Right cardiac atrium (tissue), 5 donors: Measurements from ENCODE around the gene SLC44A1. TPM values are rescaled to one million over a fixed set of nuclear protein-coding genes. Genes with fewer than 3 reads are reported as not detected.

ENCODE experiments used
- ATAC-seq, 2 donors: fragments of 200-7000 bp; cut with Tn5 transposase; one replicate each; pipeline versions ENCODE4 v1.8.0 to v1.9.1; 2020; ENCODE audit warnings: moderate library complexity in 2 of 2, mild to moderate bottlenecking in 1 of 2
- DNase-seq, 3 donors: peaks; one replicate each; pipeline ENCODE4 v3.0.0-alpha.2; 2020
- H3K27ac ChIP-seq: one replicate; pipeline ENCODE4 v1.5.1; 2013; ENCODE audit warnings: mild to moderate bottlenecking, low read length, control low read depth, moderate library complexity
- H3K27me3 ChIP-seq: one replicate; pipeline ENCODE4 v1.6.1; 2013; ENCODE audit not compliant: control insufficient read depth, insufficient read depth
- H3K4me1 ChIP-seq: one replicate; pipeline ENCODE4 v1.6.1; 2013; ENCODE audit warnings: low read length; ENCODE audit not compliant: control insufficient read depth, insufficient read depth
- H3K4me3 ChIP-seq: one replicate; pipeline ENCODE4 v1.5.1; 2013; ENCODE audit warnings: low read length, control low read depth
- H3K9me3 ChIP-seq: one replicate; pipeline ENCODE4 v1.6.1; 2013; ENCODE audit warnings: low read length; ENCODE audit not compliant: control insufficient read depth
- WGBS: extraction: QIAGEN DNeasy Blood & Tissue Kit; methylation state at CpG from one replicate; pipeline ENCODE4 v1.1.7; 2013; 5-methylcytosine and 5-hydroxymethylcytosine counted together
- intact Hi-C, 4 donors: fragments of 100-400 bp; cut with DNase I; formaldehyde crosslinking; loops; one replicate each; pipeline versions ENCODE4 v1.11.0 to v1.14.0; 2022 to 2023
- polyA plus RNA-seq: library from polyadenylated mRNA; stranded (reverse); fragments of 200-250 nt; gene quantifications from one replicate; pipeline ENCODE4 v1.2.3, GENCODE V29; 2013
- total RNA-seq, 4 donors: library from RNA; stranded (reverse); fragmentation: NEBNext Ultra II Directional; extraction: Animal tissue kit (Norgen Biotek cat#: 25700); gene quantifications; one replicate each; pipeline ENCODE4 v1.2.1, GENCODE V29; 2021
- donor health status: healthy with polysubstance abuse.
- donor health status: DM: no; HTN: yes; CAD: no.
- donor health status: DM: no; HTN: no; CAD: no.
- donor health status: DM: no; HTN: yes; CAD: no; lungs with severe emphysema.
- donor health status: DM: yes; HTN: yes; CAD: no.

Gene SLC44A1
- total and polyA plus RNA-seq, 5 donors: 5.8 to 18.3 (median 16.1) TPM

GRCh38 chr9:105341434-105342146, 97.1 kb downstream of the SLC44A1 start:
- H3K4me3 ChIP-seq: no peak overlapping the region
- no peaks in the 10 kb centered on the region for H3K4me1 ChIP-seq
- no peak overlapping the region for H3K27ac ChIP-seq
- DNase-seq (no peak), ATAC-seq (no peak)
- no peaks in the 10 kb centered on the region for H3K27me3 ChIP-seq
- intact Hi-C loops: loop anchor here in 1 of 4 donors (10.0 kb wide), 1 partner anchor 53 kb away; no protein-coding TSS in a partner anchor
- 72% methylated on average over 2 of the region's 2 CpGs for WGBS
- no peaks in the 10 kb centered on the region for H3K9me3 ChIP-seq

GRCh38 chr9:105342147-105342505, 97.7 kb downstream of the SLC44A1 start:
- intact Hi-C loops: loop anchor here in 1 of 4 donors (10.0 kb wide), 1 partner anchor 53 kb away; no protein-coding TSS in a partner anchor
- WGBS: 85% methylated on average over 3 of the region's 3 CpGs
- Histone ChIP-seq H3K27me3 (no peaks in the 10 kb centered on the region), H3K4me3 (no peak overlapping the region), H3K4me1 (no peaks in the 10 kb centered on the region), H3K9me3 (no peaks in the 10 kb centered on the region), H3K27ac (no peak overlapping the region)
- ATAC-seq: no peak
- no peak for DNase-seq

- H3K4me1 ChIP-seq: no peaks in the 10 kb centered on the region
- H3K4me3 ChIP-seq: no peak overlapping the region
- no peak for DNase-seq
- no peak for ATAC-seq
- WGBS: over 99% methylated on average over 2 of the region's 2 CpGs
- H3K9me3 ChIP-seq: no peaks in the 10 kb centered on the region
- no peaks in the 10 kb centered on the region for H3K27me3 ChIP-seq
- no peak overlapping the region for H3K27ac ChIP-seq
- intact Hi-C loops: loop anchor here in 1 of 4 donors (10.0 kb wide), 1 partner anchor 51 kb away; no protein-coding TSS in a partner anchor
Observed at GRCh38 chr9:105344283-105344682, 99.8 kb downstream of the SLC44A1 start.

GRCh38 chr9:105345626-105346025, 101.2 kb downstream of the SLC44A1 start:
- H3K9me3 ChIP-seq: no peaks in the 10 kb centered on the region
- intact Hi-C loops: loop anchor here in 1 of 4 donors (10.0 kb wide), 1 partner anchor 49 kb away; no protein-coding TSS in a partner anchor
- H3K4me1 ChIP-seq: no peaks in the 10 kb centered on the region
- 93% methylated on average over 1 of the region's 1 CpG for WGBS
- no peak overlapping the region for H3K4me3 ChIP-seq
- H3K27me3 ChIP-seq: no peaks in the 10 kb centered on the region
- no peak for DNase-seq
- no peak for ATAC-seq
- H3K27ac ChIP-seq: no peak overlapping the region

GRCh38 chr9:105346273-105346672, 101.8 kb downstream of the SLC44A1 start:
- WGBS: 71% methylated on average over 2 of the region's 2 CpGs
- no peaks in the 10 kb centered on the region for H3K9me3 ChIP-seq
- no peak overlapping the region for H3K4me3 ChIP-seq
- DNase-seq (no peak), ATAC-seq (no peak)
- no peaks in the 10 kb centered on the region for H3K4me1 ChIP-seq
- no peaks in the 10 kb centered on the region for H3K27me3 ChIP-seq
- intact Hi-C loops: loop anchor here in 1 of 4 donors (10.0 kb wide), 1 partner anchor 49 kb away; no protein-coding TSS in a partner anchor
- no peak overlapping the region for H3K27ac ChIP-seq

GRCh38 chr9:105354448-105354847, 110.0 kb downstream of the SLC44A1 start:
- ATAC-seq (no peak), DNase-seq (no peak)
- intact Hi-C loops: no loop called here
- Histone ChIP-seq H3K9me3 (no peaks in the 10 kb centered on the region), H3K4me3 (no peak overlapping the region), H3K27ac (no peak overlapping the region), H3K4me1 (no peaks in the 10 kb centered on the region), H3K27me3 (no peaks in the 10 kb centered on the region)
- 96% methylated on average over 3 of the region's 3 CpGs for WGBS

- H3K27ac ChIP-seq: no peak overlapping the region
- ATAC-seq (no peak), DNase-seq (no peak)
- H3K4me3 ChIP-seq: no peak overlapping the region
- intact Hi-C loops: no loop called here
- H3K27me3 ChIP-seq: no peaks in the 10 kb centered on the region
- 91% methylated on average over 3 of the region's 3 CpGs for WGBS
- H3K9me3 ChIP-seq: no peaks in the 10 kb centered on the region
- H3K4me1 ChIP-seq: no peaks in the 10 kb centered on the region
Observed at GRCh38 chr9:105355781-105356180, 111.3 kb downstream of the SLC44A1 start.

- intact Hi-C loops: no loop called here
- 89% methylated on average over 3 of the region's 3 CpGs for WGBS
- Histone ChIP-seq H3K27ac (no peak overlapping the region), H3K4me1 (no peaks in the 10 kb centered on the region), H3K9me3 (no peaks in the 10 kb centered on the region), H3K4me3 (no peak overlapping the region), H3K27me3 (no peaks in the 10 kb centered on the region)
- ATAC-seq: no peak
- DNase-seq: no peak
Observed at GRCh38 chr9:105357937-105358336, 113.5 kb downstream of the SLC44A1 start.

GRCh38 chr9:105359892-105360291, 115.4 kb downstream of the SLC44A1 start:
- Histone ChIP-seq H3K9me3 (no peaks in the 10 kb centered on the region), H3K27me3 (no peaks in the 10 kb centered on the region), H3K4me3 (no peak overlapping the region), H3K4me1 (no peaks in the 10 kb centered on the region), H3K27ac (no peak overlapping the region)
- WGBS: 89% methylated on average over 3 of the region's 3 CpGs
- intact Hi-C loops: no loop called here
- DNase-seq (no peak), ATAC-seq (no peak)

GRCh38 chr9:105360344-105360743, 115.9 kb downstream of the SLC44A1 start:
- ATAC-seq (no peak), DNase-seq (no peak)
- intact Hi-C loops: no loop called here
- 65% methylated on average over 1 of the region's 1 CpG for whole genome bisulfite sequencing
- Histone ChIP-seq H3K4me1 (no peaks in the 10 kb centered on the region), H3K27ac (no peak overlapping the region), H3K27me3 (no peaks in the 10 kb centered on the region), H3K9me3 (no peaks in the 10 kb centered on the region), H3K4me3 (no peak overlapping the region)

GRCh38 chr9:105361873-105362272, 117.4 kb downstream of the SLC44A1 start:
- ATAC-seq: no peak
- DNase-seq: no peak
- no peak overlapping the region for H3K27ac ChIP-seq
- 96% methylated on average over 9 of the region's 9 CpGs for WGBS
- H3K9me3 ChIP-seq: no peaks in the 10 kb centered on the region
- no peak overlapping the region for H3K4me3 ChIP-seq
- no peaks in the 10 kb centered on the region for H3K4me1 ChIP-seq
- intact Hi-C loops: no loop called here
- no peaks in the 10 kb centered on the region for H3K27me3 ChIP-seq
